Testis (tissue), 3 donors: ENCODE data around the gene SH3RF1. TPM values are rescaled to one million over a fixed set of nuclear protein-coding genes. Genes with fewer than 3 reads are reported as not detected.

ENCODE experiments used
- DNase-seq: peaks from one replicate; pipeline ENCODE4 v3.0.0-alpha.2; 2019
- H3K27ac ChIP-seq, 2 donors: fragments of 200-600 bp; sonication (generic); one replicate each; pipeline ENCODE4 v1.5.1; 2019
- H3K27me3 ChIP-seq: fragments of 200-600 bp; sonication (generic); one replicate; pipeline ENCODE4 v1.5.1; 2019
- H3K36me3 ChIP-seq: fragments of 200-600 bp; sonication (generic); one replicate; pipeline ENCODE4 v1.5.1; 2017; ENCODE audit warnings: low read depth; ENCODE audit errors: missing control alignments
- H3K4me1 ChIP-seq: fragments of 200-600 bp; sonication (generic); one replicate; pipeline ENCODE4 v1.5.1; 2019
- H3K4me3 ChIP-seq, 2 donors: fragments of 200-600 bp; sonication (generic); one replicate each; pipeline ENCODE4 v1.5.1; 2017 to 2019
- H3K9me3 ChIP-seq: fragments of 200-600 bp; sonication (generic); one replicate; pipeline ENCODE4 v1.5.1; 2017
- CTCF ChIP-seq, 3 experiments: fragments of 450-650 bp in 2 of 3; fragments of 200-600 bp in 1 of 3; sonication (generic) in 1 of 3; IDR thresholded peaks; one replicate each; pipeline ENCODE4 v1.5.1; 2016 to 2019; ENCODE audit warnings: antibody characterized with exemption in 3 of 3, mild to moderate bottlenecking in 2 of 3, moderate library complexity in 1 of 3
- POLR2A ChIP-seq: fragments of 450-650 bp; IDR thresholded peaks from one replicate; pipeline ENCODE4 v1.6.1; 2017; ENCODE audit warnings: antibody characterized with exemption, mild to moderate bottlenecking, moderate library complexity
- WGBS, 2 donors: methylation state at CpG; one replicate each; pipeline ENCODE4 v1.1.5; 2018; 5-methylcytosine and 5-hydroxymethylcytosine counted together
- intact Hi-C: fragments of 100-400 bp; cut with DNase I; formaldehyde crosslinking; loops from one replicate; pipeline ENCODE4 v1.15.1; 2023; ENCODE audit warnings: low total_unique reads
- polyA plus RNA-seq: library from polyadenylated mRNA; stranded (reverse); fragments of 350-450 nt; fragmentation: Illumina TruSeq; extraction: RNeasy Lipid Tissue Mini Kit (QIAGEN cat#74804); gene quantifications from one replicate; pipeline ENCODE4 v1.2.3, GENCODE V29; 2014; ENCODE audit warnings: low read depth, low replicate concordance; ENCODE audit not compliant: insufficient read depth
- total RNA-seq, 2 donors: library from RNA; depleted of rRNA; stranded (reverse); fragments of >200 nt; gene quantifications; one replicate each; pipeline ENCODE4 v1.2.3, GENCODE V29; 2016

SH3RF1 gene
- total and polyA plus RNA-seq, 3 donors from 2014 or later: 15.1 to 38.9 (median 26.4) TPM

- no peak for DNase-seq
- Histone ChIP-seq H3K27me3 (no peaks in the 10 kb centered on the region), H3K4me3 (no peak overlapping the region), H3K9me3 (no peaks in the 10 kb centered on the region), H3K36me3 (no peaks in the 10 kb centered on the region), H3K27ac (no peak overlapping the region), H3K4me1 (peaks cover 14% of the 10 kb centered on the region)
- no peak for TF ChIP-seq CTCF (IDR thresholded peaks at IDR 0.05)
- TF ChIP-seq POLR2A: no peak
- WGBS, 2 donors: 82 to 88% methylated on average over 4 of the region's 4 CpGs
- intact Hi-C loops: no loop called here
These were observed 174.5 kb downstream of the SH3RF1 start for GRCh38 chr4:169096221-169096620.

GRCh38 chr4:169094656-169095231 is 176.0 kb downstream of the SH3RF1 start:
- H3K9me3 ChIP-seq: no peaks in the 10 kb centered on the region
- no peaks in the 10 kb centered on the region for H3K36me3 ChIP-seq
- H3K27ac ChIP-seq: no peak overlapping the region
- H3K27me3 ChIP-seq: no peaks in the 10 kb centered on the region
- H3K4me1 ChIP-seq: no peaks in the 10 kb centered on the region
- TF ChIP-seq CTCF (IDR thresholded peaks at IDR 0.05) (no peak), POLR2A (no peak)
- DNase-seq: no peak
- H3K4me3 ChIP-seq: no peak overlapping the region
- WGBS, 2 donors: 97 to 98% methylated on average over 4 of the region's 4 CpGs
- intact Hi-C loops: no loop called here

- intact Hi-C loops: no loop called here
- Histone ChIP-seq H3K4me3 (no peak overlapping the region), H3K36me3 (no peaks in the 10 kb centered on the region), H3K27me3 (no peaks in the 10 kb centered on the region), H3K9me3 (no peaks in the 10 kb centered on the region), H3K27ac (no peak overlapping the region), H3K4me1 (no peaks in the 10 kb centered on the region)
- DNase-seq: no peak
- WGBS, 2 donors: 93 to 95% methylated on average over 3 of the region's 3 CpGs
- TF ChIP-seq CTCF (IDR thresholded peaks at IDR 0.05) (no peak), POLR2A (no peak)
These were observed 177.8 kb downstream of the SH3RF1 start for GRCh38 chr4:169092889-169093522.

GRCh38 chr4:169090484-169091215 is 180.1 kb downstream of the SH3RF1 start:
- Histone ChIP-seq H3K27ac (no peak overlapping the region), H3K4me1 (no peaks in the 10 kb centered on the region), H3K9me3 (no peaks in the 10 kb centered on the region), H3K36me3 (no peaks in the 10 kb centered on the region), H3K27me3 (no peaks in the 10 kb centered on the region), H3K4me3 (no peak overlapping the region)
- intact Hi-C loops: no loop called here
- TF ChIP-seq POLR2A: no peak
- no peak for TF ChIP-seq CTCF (IDR thresholded peaks at IDR 0.05)
- DNase-seq: no peak
- WGBS, 2 donors: 90 to 95% methylated on average over 5 of the region's 5 CpGs
